Suppressor macrophage treated with lipopolysaccharide for 4 hours (primary cell): ENCODE measurements around the gene MRPS33.
"Not testable (repeated sequence)": the region's sequence is repeated elsewhere in the genome, so short reads cannot be mapped to it uniquely, and the experiment has no call there.

Experiments used
- DNase-seq: peaks from one replicate; pipeline ENCODE4 v3.0.0-alpha.2; 2020

The MRPS33 gene

DNA sequence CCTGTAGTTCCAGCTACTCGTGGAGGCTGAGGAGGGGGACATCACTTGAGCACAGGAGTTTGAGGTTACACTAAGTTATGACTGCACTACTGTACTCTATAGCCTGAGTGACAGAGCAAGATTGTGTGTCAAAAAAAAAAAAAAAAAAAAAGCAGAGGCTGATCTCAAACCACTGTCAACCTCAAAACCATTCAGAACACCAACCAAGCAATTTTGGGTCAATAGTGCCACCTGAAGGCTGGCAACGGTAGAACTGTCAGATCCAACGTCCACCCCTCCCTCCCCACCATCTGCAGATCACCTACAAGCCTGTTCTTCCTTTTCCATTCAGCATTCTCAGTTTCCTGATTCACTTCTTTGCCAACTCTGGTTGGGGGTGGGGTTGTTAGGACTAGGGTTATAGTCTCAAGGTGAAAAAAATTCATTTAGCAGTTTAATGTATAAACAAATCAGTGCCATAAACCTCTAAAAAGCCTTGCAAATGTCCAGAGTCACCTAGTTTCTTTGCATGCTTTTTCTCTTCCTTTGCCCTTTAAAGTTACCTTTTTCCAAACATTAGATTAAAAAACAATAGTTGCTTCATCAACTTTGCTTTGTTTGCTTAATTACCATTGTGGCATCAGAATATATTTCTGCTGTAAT, 2.6 kb downstream of the MRPS33 start:
- peak; percentile 62 for DNase-seq

- no peak for DNase-seq
Observed at GRCh38 chr7:141011443-141011842, 3.3 kb downstream of the MRPS33 start.

DNA sequence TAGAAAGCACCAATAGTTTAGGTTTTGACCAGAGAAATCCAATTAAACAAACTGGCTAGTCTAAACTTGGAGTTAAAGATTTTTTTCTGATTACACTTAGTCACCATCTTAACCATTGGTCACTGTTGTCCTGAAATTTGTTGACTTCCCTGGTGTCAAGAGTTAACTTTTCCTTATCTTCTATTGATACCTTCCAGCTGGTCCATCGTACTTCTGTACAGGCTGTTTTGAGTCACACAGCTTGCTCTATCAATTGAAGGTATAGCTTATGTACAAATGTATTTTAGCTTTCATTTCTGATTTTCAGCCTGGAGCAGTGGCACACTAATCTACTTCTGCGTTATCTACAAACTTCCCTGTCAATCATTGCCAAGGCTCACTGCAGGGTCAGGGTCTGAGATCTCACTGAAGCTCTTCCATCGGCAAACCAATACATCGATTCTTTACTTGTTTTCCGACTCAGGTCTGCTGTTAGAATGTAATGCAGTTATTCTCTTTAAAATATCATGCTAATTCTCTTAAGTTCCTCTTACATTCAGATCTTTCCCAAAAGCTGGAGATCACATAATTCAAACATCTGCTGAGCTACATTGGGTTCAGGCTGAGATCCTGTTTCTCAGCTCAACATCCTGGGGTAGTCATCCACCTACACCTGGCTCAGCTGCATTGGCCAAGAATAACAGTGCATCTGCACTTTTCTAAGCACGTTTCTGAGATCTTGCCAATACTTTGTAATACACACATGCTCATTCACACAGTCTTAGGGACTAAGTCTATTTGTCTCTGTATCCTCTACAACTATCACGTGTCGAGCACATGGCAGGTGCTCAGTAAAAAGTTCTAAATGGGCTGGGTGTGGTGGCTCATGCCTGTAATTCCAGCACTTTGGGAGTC, 11.3 kb downstream of the MRPS33 start:
- DNase-seq, result no peak

DNA sequence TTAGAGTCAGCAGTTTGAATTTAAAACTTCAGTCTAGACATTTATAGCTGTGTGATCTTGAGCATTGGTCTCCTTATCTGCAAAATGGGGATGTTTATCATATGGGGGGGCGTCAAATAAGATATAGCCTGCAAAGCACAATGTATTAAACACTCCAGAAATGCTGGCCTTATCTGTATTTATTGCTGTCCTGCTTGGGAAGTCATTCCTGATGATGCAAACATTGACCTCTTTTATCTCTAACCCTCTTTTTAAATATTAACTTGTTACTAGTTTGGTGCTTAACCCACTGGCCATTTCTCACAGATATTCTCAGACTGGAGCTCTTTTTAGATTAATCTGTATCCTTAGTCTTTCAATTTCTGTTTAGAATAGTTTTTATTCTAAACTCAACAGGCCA, 13.2 kb downstream of the MRPS33 start:
- no peak for DNase-seq

- DNase-seq, result no peak
Observed at GRCh38 chr7:141001122-141001521, 13.6 kb downstream of the MRPS33 start.

- no peak for DNase-seq
Observed at GRCh38 chr7:140998715-140999114, 16.0 kb downstream of the MRPS33 start.

- no peak for DNase-seq
Observed at GRCh38 chr7:140992422-140992821, 22.3 kb downstream of the MRPS33 start.

DNA sequence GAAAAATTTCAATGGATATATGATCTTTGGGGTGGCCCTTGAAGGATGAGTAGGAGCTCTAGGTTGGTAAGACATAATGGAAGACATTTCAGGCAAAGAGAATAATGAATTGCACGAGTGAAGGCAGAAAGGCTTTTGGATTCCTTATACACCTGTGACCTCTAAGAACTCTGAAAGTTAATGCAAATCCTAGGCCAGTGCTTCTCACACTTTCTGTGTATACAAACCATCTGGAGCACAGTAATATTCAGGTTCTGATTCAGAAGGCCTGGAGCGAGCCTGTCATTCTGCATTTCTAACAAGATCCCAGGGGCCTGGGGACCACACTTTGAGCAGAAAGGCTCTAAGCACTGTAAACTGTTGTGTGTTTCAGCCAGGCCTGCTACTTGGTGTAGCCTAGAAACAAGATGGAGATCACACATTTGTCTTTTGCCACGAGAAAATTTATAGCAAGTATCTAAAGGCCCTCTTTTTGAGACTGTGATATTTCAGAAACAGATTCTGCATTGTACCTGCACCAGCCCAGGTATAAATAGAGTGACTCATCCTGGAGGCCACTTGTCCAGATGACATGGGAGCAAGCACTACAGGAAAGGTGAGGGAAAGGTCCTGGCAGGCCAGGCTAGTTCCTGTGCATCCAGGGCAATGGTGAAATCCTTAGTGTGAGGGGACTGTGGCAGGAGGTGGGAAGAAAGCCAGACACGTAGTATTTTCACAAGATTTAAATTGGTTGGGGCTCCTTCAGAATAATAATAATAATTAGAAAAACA, 24.4 kb downstream of the MRPS33 start:
- no peak for DNase-seq

- no peak for DNase-seq
Observed at GRCh38 chr7:140989068-140989467, 25.7 kb downstream of the MRPS33 start.

GRCh38 chr7:140983802-140984201, 30.9 kb downstream of the MRPS33 start:
- DNase-seq, result peak; percentile 48

DNA sequence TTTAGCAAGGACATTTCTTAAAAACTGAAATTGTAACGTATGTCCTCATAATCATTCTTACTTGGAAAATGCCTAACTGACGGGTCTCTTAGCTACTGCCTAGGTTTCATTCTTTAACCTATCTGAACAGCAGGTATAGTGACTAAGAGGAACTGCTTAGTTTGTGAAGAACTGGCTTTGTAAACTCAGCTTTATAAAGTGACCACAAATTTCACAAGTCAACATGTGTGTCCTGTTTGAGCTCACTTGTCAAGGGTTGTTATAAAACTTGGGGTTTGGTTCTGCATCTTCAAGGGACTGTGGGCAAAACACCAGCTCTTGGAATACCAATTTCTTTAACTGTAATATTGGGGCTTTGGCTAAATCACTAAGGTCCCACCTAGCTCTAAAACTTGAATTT, 32.2 kb downstream of the MRPS33 start:
- peak; percentile 14 for DNase-seq

GRCh38 chr7:140981951-140982350, 32.8 kb downstream of the MRPS33 start:
- peak; percentile 56 for DNase-seq

DNA sequence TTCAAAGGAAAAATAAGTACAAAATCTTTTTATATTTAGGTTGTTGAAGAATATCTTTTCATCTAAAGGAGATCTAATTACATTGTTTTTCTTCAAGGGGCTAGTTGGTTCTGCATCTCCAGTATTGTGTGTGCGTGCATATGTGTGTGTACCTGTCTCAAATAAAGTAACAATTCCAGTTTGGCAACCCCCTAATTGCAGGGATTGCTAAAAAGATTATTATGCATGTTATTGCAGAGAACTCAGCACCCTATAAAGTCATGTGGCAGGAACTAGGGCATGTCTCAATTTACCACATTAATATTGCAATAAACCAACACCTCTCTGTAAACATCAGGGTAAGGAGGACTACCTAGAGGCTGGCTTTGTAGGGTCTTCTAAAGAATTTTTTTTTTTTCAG, 37.0 kb downstream of the MRPS33 start:
- no peak for DNase-seq

GRCh38 chr7:140972876-140973829, 41.6 kb downstream of the MRPS33 start:
- DNase-seq, result no peak

GRCh38 chr7:140972344-140972743, 42.4 kb downstream of the MRPS33 start:
- no peak for DNase-seq

DNA sequence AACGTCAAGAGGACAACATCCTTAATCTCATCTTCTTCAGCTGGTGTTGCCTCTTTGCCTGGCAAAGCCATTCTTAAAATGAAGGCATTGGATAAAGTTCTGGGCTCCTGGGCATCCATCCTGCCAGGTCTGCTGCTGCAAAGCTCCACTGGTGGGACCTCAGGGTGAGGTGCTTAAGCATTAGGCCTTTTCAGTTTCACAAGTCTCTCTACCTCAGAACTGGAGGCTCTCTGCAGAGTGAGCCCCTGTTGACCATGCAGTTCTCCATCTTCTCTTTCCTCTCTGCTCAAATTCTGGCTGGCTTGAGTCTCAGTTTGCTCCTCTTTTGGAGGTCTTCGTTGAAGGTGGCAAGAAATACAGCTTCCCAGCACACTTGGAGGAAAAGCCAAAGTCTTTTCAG, 47.3 kb downstream of the MRPS33 start:
- DNase-seq, result no peak

GRCh38 chr7:140966561-140967233, 48.1 kb downstream of the MRPS33 start:
- no peak for DNase-seq

GRCh38 chr7:140961117-140961516, 53.6 kb downstream of the MRPS33 start:
- DNase-seq, result no peak

DNA sequence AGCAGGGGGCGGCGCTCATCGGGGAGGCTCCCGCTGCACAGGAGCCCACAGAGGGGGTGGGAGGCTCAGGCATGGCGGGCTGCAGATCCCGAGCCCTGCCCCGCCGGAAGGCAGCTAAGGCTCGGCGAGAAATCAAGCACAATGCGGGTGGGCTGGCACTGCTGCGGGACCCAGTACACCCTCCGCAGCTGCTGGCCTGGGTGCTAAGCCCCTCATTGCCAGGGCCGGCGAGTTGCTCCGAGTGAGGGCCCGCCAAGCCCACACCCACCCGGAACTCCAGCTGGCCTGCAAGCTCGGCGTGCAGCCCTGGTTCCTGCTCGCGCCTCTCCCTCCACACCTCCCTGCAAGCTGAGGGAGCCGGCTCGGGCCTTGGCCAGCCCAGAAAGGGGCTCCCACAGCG, 57.8 kb downstream of the MRPS33 start:
- DNase-seq, result not testable (repeated sequence)
